Esophagus (tissue), 2 donors: ENCODE measurements around the gene SSBP3. TPM values are rescaled to one million over a fixed set of nuclear protein-coding genes. Genes with fewer than 3 reads are reported as not detected.

ENCODE experiments used
- H3K27ac ChIP-seq, 2 donors: one replicate each; pipeline ENCODE4 v1.5.1; 2013; ENCODE audit warnings: low read depth in 2 of 2, mild to moderate bottlenecking in 2 of 2, inconsistent platforms in 1 of 2, low read length in 1 of 2, moderate library complexity in 1 of 2
- H3K27me3 ChIP-seq, 2 donors: one replicate each; pipeline ENCODE4 v1.6.1; 2013; ENCODE audit warnings: low read length in 2 of 2, control low read depth in 1 of 2, mild to moderate bottlenecking in 1 of 2; ENCODE audit not compliant: insufficient read depth in 2 of 2, control insufficient read depth in 1 of 2
- H3K36me3 ChIP-seq, 2 donors: one replicate each; pipeline ENCODE4 v1.6.1; 2013; ENCODE audit warnings: low read length in 1 of 2; ENCODE audit not compliant: control insufficient read depth in 2 of 2, insufficient read depth in 2 of 2
- H3K4me1 ChIP-seq, 2 donors: one replicate each; pipeline ENCODE4 v1.6.1; 2013; ENCODE audit warnings: low read length in 1 of 2; ENCODE audit not compliant: control insufficient read depth in 2 of 2, insufficient read depth in 2 of 2
- H3K4me3 ChIP-seq, 2 donors: one replicate each; pipeline ENCODE4 v1.5.1; 2013; ENCODE audit warnings: low read length in 2 of 2, mild to moderate bottlenecking in 2 of 2, low read depth in 1 of 2, moderate library complexity in 1 of 2
- H3K9me3 ChIP-seq, 2 donors: one replicate each; pipeline ENCODE4 v1.6.1; 2013; ENCODE audit warnings: mild to moderate bottlenecking in 2 of 2, low read depth in 1 of 2, low read length in 1 of 2, moderate library complexity in 1 of 2; ENCODE audit not compliant: control insufficient read depth in 2 of 2, insufficient read depth in 1 of 2
- WGBS, 2 donors: extraction: QIAGEN DNeasy Blood & Tissue Kit; methylation state at CpG; one replicate each; pipeline ENCODE4 v1.1.7; 2013; 5-methylcytosine and 5-hydroxymethylcytosine counted together
- polyA plus RNA-seq, 2 donors: library from polyadenylated mRNA; stranded (reverse); fragments of 200-250 nt; gene quantifications; one replicate each; pipeline ENCODE4 v1.2.3, GENCODE V29; 2013
- donor health status: healthy with polysubstance abuse.
- donor health status: Bipolar disorder and iron deficiency.

Gene SSBP3
- polyA plus RNA-seq, 2 donors, result 30.7 to 39.0 TPM

DNA sequence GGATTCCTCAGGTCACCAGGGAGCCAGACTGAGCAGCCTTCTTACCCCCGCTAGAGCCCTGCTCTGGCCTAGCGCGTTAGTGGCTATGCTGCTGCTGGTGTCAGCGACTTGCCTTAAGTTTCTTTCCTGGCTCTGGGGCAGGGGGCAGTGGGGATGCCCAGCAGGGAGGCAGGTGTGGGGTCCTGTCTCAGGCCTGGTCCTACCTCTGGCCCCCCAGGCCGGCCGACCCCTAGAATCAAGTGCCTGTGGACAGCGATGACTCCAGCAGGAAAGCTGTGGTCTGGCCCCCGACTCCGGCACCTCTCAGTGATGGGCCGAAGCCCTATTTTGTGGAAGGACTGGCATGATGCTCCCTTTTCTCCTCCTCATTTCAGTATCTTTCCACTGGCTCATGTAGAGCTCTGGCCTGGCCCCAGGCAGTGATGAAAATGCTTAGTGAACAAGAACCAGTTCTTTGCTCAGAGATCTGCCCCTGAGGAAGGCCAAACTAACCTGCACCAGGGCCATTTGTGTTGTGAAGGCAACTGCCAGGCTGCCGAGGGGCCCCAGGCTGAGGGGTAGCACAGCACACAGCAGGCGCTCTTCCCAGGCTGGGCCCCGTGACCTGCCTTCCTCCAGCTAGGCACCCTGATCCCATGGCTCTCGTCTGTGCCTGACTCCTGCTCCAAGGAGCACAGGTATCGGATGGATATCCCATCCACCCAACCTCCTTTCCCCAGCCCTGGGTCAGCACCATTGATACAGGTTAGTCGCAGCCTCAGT lies 182.6 kb downstream of the SSBP3 start:
- 92 to 94% methylated on average over 15 to 16 of the region's 16 CpGs for WGBS, 2 donors
- Histone ChIP-seq H3K4me1 (peaks cover 5 to 11% of the 10 kb centered on the region in 2 donors), H3K27me3 (no peaks in the 10 kb centered on the region), H3K36me3 (peaks cover 0 to 10% of the 10 kb centered on the region in 2 donors), H3K27ac (no peak overlapping the region), H3K4me3 (no peak overlapping the region), H3K9me3 (no peaks in the 10 kb centered on the region)

DNA sequence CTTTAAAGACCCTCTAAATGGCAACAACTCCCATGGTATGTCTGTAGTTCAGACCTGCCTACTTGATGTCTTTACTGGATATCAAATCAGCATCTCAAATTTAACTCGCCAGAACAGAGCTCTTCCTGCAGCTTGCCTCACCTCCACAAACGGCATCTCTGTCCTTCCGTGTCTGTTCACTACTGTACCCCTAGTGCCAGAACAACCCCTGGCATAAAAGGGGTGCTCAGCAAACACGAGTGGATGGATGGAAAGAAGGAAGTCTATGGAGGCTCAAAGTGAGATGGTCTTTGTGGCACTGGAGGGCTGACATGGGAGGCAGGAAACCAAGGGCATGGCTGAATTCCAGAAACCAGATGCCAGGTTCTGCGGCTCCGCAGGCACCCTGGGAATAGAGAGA lies 183.5 kb downstream of the SSBP3 start:
- H3K27ac ChIP-seq, result no peak overlapping the region
- 75 to 76% methylated on average over 6 of the region's 6 CpGs for WGBS, 2 donors
- H3K36me3 ChIP-seq, result peaks cover 5 to 14% of the 10 kb centered on the region in 2 donors
- no peaks in the 10 kb centered on the region for H3K27me3 ChIP-seq
- no peak overlapping the region for H3K4me3 ChIP-seq
- no peaks in the 10 kb centered on the region for H3K9me3 ChIP-seq
- peaks cover 5 to 11% of the 10 kb centered on the region in 2 donors for H3K4me1 ChIP-seq

DNA sequence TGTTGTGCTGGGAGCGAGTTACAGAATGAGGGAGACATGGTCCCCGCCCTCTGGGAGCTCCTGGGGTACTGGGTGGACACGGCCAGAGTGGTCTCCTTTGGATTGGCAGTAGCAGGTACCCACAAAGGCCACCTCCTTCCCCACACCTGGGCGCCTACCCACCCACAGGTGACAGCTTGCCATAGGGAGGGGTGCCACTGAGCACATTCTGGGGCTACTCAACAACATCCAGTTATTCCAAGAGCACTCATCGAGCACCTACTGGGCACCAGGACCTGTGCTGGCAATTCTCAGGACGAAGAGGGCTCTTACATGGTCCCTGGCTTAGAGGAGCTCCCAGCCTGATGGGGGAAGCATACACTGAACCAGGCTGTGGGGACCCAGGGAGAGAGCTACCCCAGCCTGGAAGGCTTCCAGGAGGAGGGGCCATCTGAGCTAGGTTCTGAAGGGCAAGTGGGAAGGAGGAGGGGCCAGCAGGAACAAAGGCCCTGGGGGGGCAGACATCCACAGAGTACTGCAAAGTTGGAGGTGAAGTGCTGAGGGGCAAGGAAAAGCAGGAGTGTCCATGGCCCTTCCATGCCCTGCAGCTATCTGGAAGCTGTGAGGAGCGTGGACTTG lies 184.2 kb downstream of the SSBP3 start:
- 90 to 91% methylated on average over 7 of the region's 7 CpGs for WGBS, 2 donors
- Histone ChIP-seq H3K27me3 (no peaks in the 10 kb centered on the region), H3K36me3 (peaks cover 7 to 22% of the 10 kb centered on the region in 2 donors), H3K4me1 (peaks cover 5 to 8% of the 10 kb centered on the region in 2 donors), H3K9me3 (no peaks in the 10 kb centered on the region), H3K27ac (no peak overlapping the region), H3K4me3 (no peak overlapping the region)

DNA sequence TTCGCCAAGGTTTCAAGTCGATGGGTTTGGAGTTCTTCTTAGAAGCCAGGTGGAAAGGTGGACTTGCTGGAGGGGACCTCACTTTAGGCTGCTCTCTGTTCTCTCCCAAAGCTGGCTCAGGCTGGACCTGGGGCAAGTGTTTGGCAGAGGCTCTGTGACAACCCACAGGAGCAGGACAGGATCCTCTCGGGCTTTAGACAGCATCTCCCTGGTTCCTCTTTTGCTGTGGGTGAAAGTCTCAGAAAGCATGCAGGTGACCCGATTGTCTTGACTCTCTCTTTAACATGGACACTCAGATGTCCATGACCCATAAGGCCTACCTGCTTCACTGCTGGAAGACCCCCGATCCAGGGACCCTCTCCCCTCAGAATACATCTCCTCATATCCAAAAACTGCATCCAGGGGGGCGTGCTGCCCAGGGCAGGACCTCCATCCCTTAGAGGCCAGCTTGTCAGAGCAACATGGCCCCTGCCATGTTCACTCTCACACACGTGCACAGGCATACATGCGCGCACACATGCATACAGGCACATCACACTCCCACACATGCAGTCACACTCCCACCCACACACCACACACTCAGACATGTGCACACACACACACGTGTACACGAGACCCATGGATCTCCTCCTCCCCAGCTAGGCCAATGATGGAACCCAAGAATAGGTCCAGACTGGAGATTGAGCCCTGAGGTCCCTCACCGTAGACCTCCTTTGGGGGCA lies 184.9 kb downstream of the SSBP3 start:
- peaks cover 5 to 8% of the 10 kb centered on the region in 2 donors for H3K4me1 ChIP-seq
- H3K36me3 ChIP-seq, result peaks cover 7 to 28% of the 10 kb centered on the region in 2 donors
- H3K27me3 ChIP-seq, result no peaks in the 10 kb centered on the region
- no peaks in the 10 kb centered on the region for H3K9me3 ChIP-seq
- no peak overlapping the region for H3K4me3 ChIP-seq
- WGBS, 2 donors, result 88 to 89% methylated on average over 12 of the region's 12 CpGs
- H3K27ac ChIP-seq, result peak overlapping the region in 1 of 2 donors; percentile 2

DNA sequence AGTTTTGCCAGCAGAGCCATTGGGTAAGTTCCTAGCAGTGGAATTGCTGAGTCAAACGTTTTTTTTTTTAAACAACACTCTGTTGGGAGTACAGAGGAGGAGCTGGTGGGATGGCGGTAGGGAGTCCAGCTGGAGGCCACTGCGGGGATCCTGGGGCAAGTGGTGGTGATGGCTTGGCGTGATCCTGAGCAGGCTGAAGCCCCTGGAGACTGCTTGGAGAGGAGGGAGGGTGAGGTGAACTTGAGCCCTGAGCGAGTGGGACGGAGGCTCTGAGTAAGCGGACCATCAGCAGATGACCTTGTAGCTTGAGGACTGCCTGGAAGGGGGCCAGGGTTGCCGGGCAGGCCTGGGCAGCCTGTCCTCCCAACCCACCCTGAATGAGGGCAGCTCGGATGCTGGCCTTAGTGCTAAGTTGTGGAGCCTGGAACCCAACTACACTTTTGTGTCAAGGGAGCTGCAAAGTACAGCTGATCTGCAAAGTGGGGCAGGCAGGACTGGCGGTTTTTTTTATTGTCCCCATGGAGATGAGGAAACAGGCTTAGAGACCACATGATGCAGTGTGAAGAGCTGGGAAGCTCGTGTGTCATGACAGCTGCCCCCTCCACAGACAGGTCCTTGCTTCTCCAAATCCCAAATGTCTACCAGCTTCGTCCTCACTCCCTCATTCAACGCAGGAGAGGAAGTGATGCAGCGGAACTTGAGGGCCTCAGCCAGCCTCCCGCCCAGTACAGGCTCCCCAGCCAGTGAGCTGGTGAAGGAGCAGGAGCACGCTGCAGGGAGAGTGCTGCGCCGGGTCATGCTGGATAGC lies 186.0 kb downstream of the SSBP3 start:
- Histone ChIP-seq H3K27ac (peak overlapping the region; percentile 38 to 39), H3K4me1 (peaks cover 5 to 8% of the 10 kb centered on the region in 2 donors), H3K27me3 (no peaks in the 10 kb centered on the region), H3K36me3 (peaks cover 7 to 32% of the 10 kb centered on the region in 2 donors), H3K9me3 (no peaks in the 10 kb centered on the region), H3K4me3 (no peak overlapping the region)
- 55 to 63% methylated on average over 18 of the region's 18 CpGs for WGBS, 2 donors

DNA sequence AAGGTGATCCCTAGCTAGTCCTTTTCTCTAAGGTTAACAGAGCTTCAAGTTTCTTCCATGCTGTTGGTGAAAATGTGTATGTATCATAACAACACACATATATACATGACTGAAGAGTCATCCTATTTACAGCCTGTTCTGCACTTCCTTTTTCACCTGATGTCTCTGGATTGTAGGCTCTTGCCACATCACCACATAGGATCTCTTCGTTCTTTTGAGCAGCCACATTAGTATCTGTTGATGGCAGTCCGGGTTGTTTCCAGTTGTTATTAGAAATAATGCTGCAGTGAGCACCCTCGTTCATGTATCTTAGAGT lies 186.5 kb downstream of the SSBP3 start:
- 58 to 60% methylated on average over 3 of the region's 3 CpGs for WGBS, 2 donors
- Histone ChIP-seq H3K27me3 (no peaks in the 10 kb centered on the region), H3K36me3 (peaks cover 11 to 32% of the 10 kb centered on the region in 2 donors), H3K27ac (peak overlapping the region; percentile 38 to 39), H3K4me1 (peaks cover 5 to 8% of the 10 kb centered on the region in 2 donors), H3K4me3 (no peak overlapping the region), H3K9me3 (no peaks in the 10 kb centered on the region)

DNA sequence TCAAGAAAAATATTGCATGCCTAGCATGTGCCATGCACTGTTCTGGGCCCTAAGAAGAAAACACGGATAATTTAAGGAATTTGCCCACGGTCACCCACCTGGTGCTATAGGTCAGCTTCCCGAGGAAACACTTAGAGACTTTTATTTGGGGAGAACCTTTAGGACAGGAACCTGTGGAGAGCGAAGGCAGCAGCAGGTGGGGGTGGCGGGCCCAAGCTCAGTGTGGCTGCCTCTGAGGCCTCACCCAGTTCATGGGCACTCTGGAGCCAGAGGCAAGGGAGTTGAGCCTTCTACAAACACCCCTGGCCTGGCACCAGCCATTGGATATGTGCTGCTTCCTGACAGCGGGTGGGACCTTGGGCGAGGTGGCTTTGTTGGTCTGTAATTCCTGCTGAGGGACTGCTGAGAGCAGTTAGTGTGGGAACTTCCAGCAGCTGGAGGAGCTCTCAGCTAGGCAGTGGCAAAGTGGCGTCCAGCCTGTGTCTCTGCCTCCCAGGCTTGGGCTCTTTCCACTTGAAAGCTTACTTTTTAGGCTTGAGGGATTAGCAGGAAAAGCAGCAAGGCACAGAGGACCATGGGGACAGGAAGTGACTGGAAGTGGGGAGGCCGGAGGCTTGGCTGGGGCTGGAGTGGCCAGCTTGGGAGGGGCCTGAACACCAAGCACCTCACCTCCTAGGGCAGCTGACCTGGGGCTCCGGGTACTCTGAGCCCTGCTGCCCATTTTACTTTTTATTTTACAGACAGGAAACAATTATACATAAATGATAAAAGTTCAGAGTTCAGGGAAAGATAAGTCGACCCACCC lies 187.1 kb downstream of the SSBP3 start:
- H3K36me3 ChIP-seq, result peaks cover 11 to 37% of the 10 kb centered on the region in 2 donors

DNA sequence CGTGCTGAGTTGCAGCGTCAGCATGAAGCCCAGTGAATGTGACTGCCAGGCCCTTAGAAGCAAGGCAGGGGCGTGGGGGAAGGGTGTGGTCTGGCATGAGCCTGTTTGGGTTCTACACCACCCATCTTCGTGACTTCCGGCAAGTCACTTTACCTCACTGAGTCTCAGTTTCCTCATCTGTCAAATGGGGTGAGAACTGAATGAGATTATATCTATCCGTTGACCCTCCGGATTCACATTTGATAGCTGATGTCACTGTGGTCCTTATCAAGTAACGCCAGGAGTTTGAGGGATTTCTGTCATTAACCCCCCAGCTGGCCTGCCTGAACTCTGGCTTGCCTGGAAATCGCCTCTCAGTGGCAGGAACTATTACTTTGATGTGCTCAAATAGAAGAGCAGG lies 190.7 kb downstream of the SSBP3 start:
- Histone ChIP-seq H3K9me3 (no peaks in the 10 kb centered on the region), H3K36me3 (peaks cover 33 to 58% of the 10 kb centered on the region in 2 donors), H3K4me3 (no peak overlapping the region), H3K4me1 (peaks cover 5 to 8% of the 10 kb centered on the region in 2 donors), H3K27ac (no peak overlapping the region), H3K27me3 (no peaks in the 10 kb centered on the region)
- WGBS, 2 donors, result 90 to 91% methylated on average over 9 of the region's 9 CpGs

More for the DNA sequence above, 187.1 kb downstream of the SSBP3 start:
- WGBS, 2 donors, result 49 to 58% methylated on average over 11 of the region's 11 CpGs
- H3K4me3 ChIP-seq, result no peak overlapping the region
- peak overlapping the region; percentile 39 to 84 for H3K27ac ChIP-seq
- H3K9me3 ChIP-seq, result no peaks in the 10 kb centered on the region
- H3K4me1 ChIP-seq, result peaks cover 5 to 8% of the 10 kb centered on the region in 2 donors
- no peaks in the 10 kb centered on the region for H3K27me3 ChIP-seq
